Inflammatory macrophage treated with lipopolysaccharide for 4 hours (primary cell): ENCODE data around the gene HYI.
"Not testable (repeated sequence)": the region's sequence is repeated elsewhere in the genome, so short reads cannot be mapped to it uniquely, and the experiment has no call there.

ENCODE experiments used
- DNase-seq: peaks from one replicate; pipeline ENCODE4 v3.0.0-alpha.2; 2020

Gene HYI

GRCh38 chr1:43426221-43426620, 27.5 kb downstream of the HYI start:
- DNase-seq: no peak

- no peak for DNase-seq
These were observed 28.7 kb downstream of the HYI start for GRCh38 chr1:43425045-43425444.

DNA sequence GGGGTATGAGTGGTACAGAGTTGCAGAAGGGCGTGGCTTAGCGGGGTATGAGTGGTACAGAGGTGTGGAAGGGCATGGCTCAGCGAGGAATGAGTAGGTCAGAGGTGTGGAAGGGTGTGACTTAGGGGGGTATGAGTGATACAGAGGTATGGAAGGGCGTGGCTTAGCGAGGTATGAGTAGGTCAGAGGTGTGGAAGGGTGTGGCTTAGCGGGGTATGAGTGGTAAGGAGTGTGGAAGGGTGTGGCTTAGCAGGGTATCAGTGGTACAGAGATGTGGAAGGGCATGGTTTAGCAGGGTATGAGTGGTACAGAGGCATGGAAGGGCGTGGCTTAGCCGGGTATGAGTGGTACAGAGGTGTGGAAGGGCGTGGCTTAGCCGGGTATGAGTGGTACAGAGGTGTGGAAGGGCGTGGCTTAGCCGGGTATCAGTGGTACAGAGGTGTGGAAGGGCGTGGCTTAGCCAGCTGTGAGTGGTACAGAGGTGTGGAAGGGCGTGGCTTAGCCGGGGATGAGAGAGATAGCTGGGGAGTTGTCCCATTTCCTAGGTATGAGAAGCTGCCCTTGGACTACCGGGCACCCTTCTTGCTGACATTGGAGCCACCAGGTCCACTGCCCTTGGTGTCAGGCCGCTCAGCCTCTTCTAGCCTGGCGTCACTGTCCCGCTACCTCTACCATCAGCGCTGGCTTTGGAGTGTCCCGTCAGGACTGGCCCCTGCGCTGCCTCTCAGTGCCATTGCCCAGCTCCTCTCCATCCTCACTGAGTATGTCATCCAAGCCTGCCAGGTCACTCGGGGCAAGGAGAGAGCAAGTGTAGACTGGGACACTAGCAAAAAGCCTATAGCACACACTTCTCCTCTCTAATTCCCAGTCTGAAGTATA, 29.8 kb downstream of the HYI start:
- no peak for DNase-seq

DNA sequence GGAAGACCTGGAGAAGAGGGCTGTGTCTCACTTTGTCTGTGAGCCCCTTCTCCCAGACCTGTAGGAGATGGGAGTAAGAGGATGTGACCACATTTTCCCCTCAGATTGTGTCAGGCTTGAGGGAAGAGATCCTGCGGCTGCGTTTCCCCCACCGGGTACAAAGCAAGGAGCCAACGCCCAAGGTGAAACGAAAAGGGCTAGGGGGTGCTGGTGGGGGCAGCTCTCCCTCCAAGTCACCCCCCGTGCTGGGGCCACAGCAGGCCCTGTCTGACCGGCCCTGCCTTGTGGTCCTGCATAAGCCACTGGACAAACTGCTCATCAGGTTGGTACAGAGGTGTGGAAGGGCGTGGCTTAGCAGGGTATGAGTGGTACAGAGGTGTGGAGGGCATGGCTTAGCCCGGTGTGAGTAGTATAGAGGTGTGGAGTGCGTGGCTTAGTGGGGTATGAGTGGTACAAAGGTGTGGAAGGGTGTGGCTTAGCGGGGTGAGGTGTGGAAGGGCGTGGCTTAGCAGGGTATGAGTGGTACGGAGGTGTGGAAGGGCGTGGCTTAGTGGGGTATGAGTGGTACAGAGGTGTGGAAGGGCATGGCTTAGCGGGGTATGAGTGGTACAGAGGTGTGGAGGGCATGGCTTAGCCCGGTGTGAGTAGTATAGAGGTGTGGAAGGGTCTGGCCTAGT, 30.6 kb downstream of the HYI start:
- DNase-seq: no peak

DNA sequence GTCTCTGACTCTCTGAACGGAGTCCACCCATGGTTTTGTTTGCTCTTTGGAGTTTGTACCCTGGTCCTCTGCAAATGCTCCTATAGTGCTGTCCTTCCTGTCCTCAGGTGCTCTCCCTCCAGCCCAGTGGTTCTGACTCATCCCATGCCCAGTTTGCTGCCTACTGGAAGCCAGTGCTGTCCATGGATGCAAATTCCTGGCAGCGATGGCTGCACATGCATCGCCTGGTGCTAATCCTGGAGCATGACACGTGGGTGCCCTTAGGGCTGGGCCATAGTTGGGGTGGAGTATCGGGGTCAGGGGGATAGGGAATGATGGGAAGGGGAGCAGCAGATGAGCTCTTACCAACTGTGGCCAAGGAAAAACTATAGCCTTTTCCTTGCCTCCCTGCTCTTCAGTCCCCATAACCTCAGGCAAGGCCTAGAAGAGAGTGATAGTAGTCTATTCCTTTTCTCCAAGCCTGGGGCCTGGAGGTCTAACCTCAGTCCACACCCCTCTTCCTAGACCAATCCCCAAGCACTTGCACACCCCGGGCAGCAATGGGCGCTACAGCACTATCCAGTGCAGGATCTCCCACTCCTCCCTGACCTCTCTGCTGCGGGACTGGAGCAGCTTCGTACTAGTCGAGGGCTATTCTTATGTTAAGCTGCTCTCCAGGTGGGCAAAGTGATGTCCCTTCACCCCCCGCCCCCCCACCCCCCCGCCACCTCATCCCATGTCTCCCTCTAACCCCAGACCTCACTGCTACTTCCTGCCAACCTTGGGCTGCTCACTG, 31.6 kb downstream of the HYI start:
- no peak for DNase-seq

GRCh38 chr1:43421396-43421795, 32.3 kb downstream of the HYI start:
- DNase-seq: no peak

DNA sequence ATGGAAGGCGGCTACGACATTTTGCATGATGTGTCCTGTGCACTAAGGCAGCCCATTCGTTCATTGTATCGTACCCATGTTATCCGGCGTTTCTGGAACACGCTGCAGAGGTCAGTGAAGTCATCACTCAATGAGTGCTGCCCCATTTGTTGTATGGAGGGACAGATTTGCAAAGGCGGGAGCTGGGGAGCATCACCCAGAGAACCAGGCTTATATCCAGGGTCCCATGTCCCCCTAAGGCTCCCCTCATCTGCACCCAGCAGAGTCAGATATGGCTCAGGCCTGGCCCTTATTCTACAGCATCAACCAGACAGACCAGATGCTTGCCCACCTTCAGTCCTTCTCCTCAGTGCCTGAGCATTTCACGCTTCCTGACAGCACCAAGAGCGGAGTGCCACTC, 32.9 kb downstream of the HYI start:
- DNase-seq: no peak

- no peak for DNase-seq
These were observed 33.9 kb downstream of the HYI start for GRCh38 chr1:43419627-43420425.

DNA sequence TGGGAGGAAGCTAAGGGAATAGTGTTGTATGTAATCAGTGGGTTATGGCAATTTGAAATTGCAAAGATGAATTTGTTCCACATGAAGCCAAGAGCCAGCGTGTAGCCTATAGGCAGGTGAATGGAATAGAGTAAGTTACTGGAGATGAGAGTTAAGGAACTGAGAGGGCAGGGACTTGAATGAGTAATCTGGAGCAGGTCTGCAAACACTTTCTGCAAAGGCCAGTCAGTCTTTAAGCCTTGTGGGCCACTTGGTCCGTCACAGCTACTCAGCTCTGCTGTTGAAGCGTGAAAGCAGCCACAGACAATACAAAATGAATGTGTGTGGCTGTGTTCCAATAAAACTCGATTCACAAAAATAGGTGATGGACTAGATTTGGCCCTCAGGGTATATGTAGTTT, 34.9 kb downstream of the HYI start:
- DNase-seq: no peak

- no peak for DNase-seq
These were observed 37.8 kb downstream of the HYI start for GRCh38 chr1:43415901-43416300.

- DNase-seq: peak; percentile 68
These were observed 39.0 kb downstream of the HYI start for GRCh38 chr1:43414634-43415223.

GRCh38 chr1:43413426-43413825, 40.3 kb downstream of the HYI start:
- not testable (repeated sequence) for DNase-seq

GRCh38 chr1:43410571-43410970, 43.2 kb downstream of the HYI start:
- DNase-seq: no peak

GRCh38 chr1:43405876-43406234, 47.9 kb downstream of the HYI start:
- no peak for DNase-seq

GRCh38 chr1:43405219-43405875, 48.4 kb downstream of the HYI start:
- no peak for DNase-seq

DNA sequence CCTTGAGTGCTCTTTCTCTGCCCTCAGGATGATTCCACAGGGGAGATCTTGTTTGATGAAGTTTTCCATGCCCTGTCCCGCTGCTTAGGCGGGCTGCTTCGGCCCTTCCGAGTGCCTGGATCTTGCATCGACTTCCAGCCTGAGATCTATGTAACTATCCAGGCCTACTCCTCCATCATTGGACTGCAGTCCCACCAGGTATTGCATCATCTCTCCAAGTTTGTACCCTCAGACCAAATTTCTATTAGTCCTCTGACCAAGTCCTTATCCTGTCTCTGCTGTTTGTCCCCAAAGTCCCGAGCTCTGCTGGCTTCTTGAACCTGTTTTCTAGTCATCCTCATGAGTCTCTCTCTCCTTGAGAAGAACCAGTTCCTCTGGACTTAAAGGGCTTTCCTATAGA, 49.4 kb downstream of the HYI start:
- DNase-seq: no peak

DNA sequence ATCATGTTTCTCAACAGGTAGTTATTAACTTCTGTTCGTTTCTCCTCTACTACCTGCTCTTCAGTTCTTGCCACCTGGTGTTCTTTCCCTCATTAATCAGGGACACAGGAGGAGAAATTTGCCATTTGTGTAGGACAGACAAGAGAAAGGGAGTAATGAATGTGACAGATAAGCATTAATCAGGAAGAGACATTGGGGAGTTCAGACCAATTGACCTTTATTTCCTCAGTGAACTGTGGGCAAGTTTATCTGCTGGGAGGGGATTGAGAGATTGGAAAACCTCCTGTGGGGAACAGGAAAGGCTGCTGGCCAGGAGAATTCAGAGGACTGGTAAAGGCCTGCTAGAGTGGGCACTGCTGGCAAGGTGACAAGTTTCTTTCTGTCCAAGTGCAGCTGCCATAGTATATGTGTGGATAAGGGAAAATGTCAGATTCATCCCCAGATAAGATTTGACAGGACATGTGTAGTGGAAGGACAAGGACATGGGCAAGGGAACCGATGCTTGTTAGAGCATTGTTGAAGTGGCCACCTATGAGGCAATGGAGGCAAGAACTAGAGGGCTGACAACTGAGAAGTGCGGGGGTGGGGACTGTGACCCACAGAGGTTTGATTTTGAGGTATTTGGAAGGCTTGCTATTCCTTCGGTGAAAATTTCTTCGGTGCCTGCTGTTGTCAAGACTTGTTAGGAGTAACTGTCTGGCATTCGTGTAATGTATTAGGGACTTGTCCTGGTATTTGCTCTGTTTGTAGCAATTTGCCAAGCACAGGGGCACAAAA, 51.5 kb downstream of the HYI start:
- DNase-seq: no peak
